ENCODE results near the gene FOLR1. TPM values are rescaled to one million over a fixed set of nuclear protein-coding genes. Genes with fewer than 3 reads are reported as not detected.

Gene FOLR1
- total and polyA plus RNA-seq, 2 of the 4 experiments (the other 2 are of a cell fraction): 0.24 TPM; not detected in 1

DNA sequence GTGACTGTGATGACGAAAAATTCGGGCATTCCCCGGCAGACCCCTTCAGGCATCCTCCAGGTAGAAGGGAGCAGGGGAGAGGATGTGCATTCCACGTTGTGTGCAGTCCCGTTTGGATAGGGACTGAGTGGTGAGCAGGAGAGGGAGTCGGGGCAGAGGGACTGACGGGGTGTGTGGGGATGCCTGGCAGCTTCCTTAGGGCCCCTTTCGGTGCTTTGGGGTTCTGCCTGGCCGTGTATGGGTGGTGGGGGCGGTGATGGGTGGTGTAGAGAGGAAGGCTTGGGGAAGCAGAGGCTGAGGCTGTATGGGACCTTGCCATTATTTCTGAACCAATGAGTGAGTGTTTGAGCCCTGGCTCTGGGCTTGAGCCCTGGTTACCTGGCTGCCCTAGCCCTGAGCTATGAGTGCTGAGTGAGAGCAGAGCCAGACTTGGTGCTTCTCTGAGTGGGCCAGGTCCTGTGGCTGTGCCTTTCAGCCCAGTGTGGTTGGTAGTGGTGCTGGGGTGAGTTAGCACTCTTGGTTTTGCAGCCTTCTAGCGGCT lies 33.5 kb downstream of the FOLR1 start:
- peaks cover 36% of the 10 kb centered on the region for H3K36me3 ChIP-seq (ENCODE audit: control insufficient read depth, insufficient read depth, low read length)
- H3K4me2 ChIP-seq (ENCODE audit: low read depth, low read length): peak overlapping the region; percentile 99
- no peak for TF ChIP-seq RCOR1 (IDR thresholded peaks at IDR 0.05; ENCODE audit: insufficient replicate concordance, low read length)
- peak overlapping the region; percentile 91 for H2AFZ ChIP-seq (replicated peaks; ENCODE audit: low read length, poor library complexity)
- H2BK5ac ChIP-seq (ENCODE audit: low read depth, low read length, poor library complexity, severe bottlenecking): peak overlapping the region; percentile 18
- DNase-seq (no peak), ATAC-seq (ENCODE audit: low read depth) (peak; percentile 1; the same call in 1 of the 2 replicates)
- H3K56ac ChIP-seq (ENCODE audit: extremely low read depth, insufficient read depth, low read length): peak overlapping the region; percentile 46; the same call in 1 of the 2 replicates
- no peaks in the 10 kb centered on the region for H3K27me3 ChIP-seq (ENCODE audit: control insufficient read depth, insufficient read depth, low read length)
- H4K20me1 ChIP-seq (ENCODE audit: insufficient read depth, low read length): peaks cover 52% of the 10 kb centered on the region
- peak overlapping the region; percentile 4; a peak in 2 of 4 replicates for H4K8ac ChIP-seq (ENCODE audit: low read depth in 2 of 2, low read length in 2 of 2)
- no peak overlapping the region for H2BK15ac ChIP-seq (ENCODE audit: low read depth, low read length)
- H2BK120ac ChIP-seq (ENCODE audit: low read depth, low read length): no peak overlapping the region
- H3K14ac ChIP-seq (replicated peaks; ENCODE audit: low read depth, low read length): peak overlapping the region; percentile 66
- TSS peak; percentile 16 for BruUV-seq (replicated peaks)
- H2AK9ac ChIP-seq (replicated peaks; ENCODE audit: low read depth, low read length, poor library complexity): peak overlapping the region; percentile 31
- H2AK5ac ChIP-seq (ENCODE audit: low read depth, low read length): peak overlapping the region; percentile 93
- H2BK20ac ChIP-seq (ENCODE audit: low read depth, low read length): no peak overlapping the region
- no peak overlapping the region; the same call in 1 of the 2 replicates for H4K5ac ChIP-seq (ENCODE audit: low read depth, low read length)
- peaks cover 6% of the 10 kb centered on the region; the same call in 1 of the 2 replicates for H3K4me1 ChIP-seq (ENCODE audit: control insufficient read depth, insufficient read depth, low read length)
- in situ Hi-C loops (cut with MboI; ENCODE audit: low sequenced_read_pairs) (no loop called here), dilution Hi-C loops (cut with HindIII; ENCODE audit: low sequenced_read_pairs, unreplicated experiment) (no loop called here), intact Hi-C loops (cut with micrococcal nuclease) (no loop called here)
- peaks cover 23 to 61% of the 10 kb centered on the region in 2 experiments; a peak in 3 of 4 replicates for H3K79me1 ChIP-seq (ENCODE audit: low read depth in 1 of 2, low read length in 2 of 2)
- H3K9ac ChIP-seq (ENCODE audit: low read depth, low read length): peak overlapping the region; percentile 98
- peaks cover 7% of the 10 kb centered on the region; the same call in 1 of the 2 replicates for H3K9me1 ChIP-seq (ENCODE audit: insufficient read depth, low read length)
- H3K27ac ChIP-seq (ENCODE audit: insufficient read depth, low read length): peak overlapping the region; percentile 96
- peak overlapping the region; percentile 48 for H4K91ac ChIP-seq (ENCODE audit: insufficient read depth, low read depth, low read length)
- WGBS, 2 experiments (ENCODE audit: extremely low coverage in 2 of 2, insufficient read length in 1 of 2): 0% methylated on average over 8 of the region's 11 CpGs; no CpG with 5 or more reads in 1 of the 2 experiments
- peak overlapping the region; percentile 42 for H3K23ac ChIP-seq (ENCODE audit: low read depth, low read length)
- CTCF ChIA-PET: interaction anchor here (0.8 to 1.5 kb wide), 2 partner anchors 43 to 205 kb away, joined by 3 to 4 read pairs; no protein-coding TSS in a partner anchor
- no peak overlapping the region; the same call in 1 of the 2 replicates for H3K18ac ChIP-seq (ENCODE audit: low read depth, low read length)
- peak overlapping the region; percentile 98 for H3K4me3 ChIP-seq (ENCODE audit: insufficient read depth, low read depth, low read length)
- POLR2A ChIA-PET (ENCODE audit: unreplicated experiment): interaction anchor here (1.1 kb wide), 1 partner anchor 9 kb away, joined by 3 read pairs; no protein-coding TSS in a partner anchor
- no peaks in the 10 kb centered on the region for H3K9me3 ChIP-seq (ENCODE audit: control insufficient read depth, insufficient read depth, low read length)
- H3K4ac ChIP-seq (ENCODE audit: low read depth, low read length): peak overlapping the region; percentile 74

Measured in IMR-90 (cell line).